CD4-positive, alpha-beta T cell treated with Interleukin-21 for 1 hour (primary cell): Measurements from ENCODE around the gene CTNNB1.

ENCODE experiments used
- DNase-seq: peaks from one replicate; pipeline ENCODE4 v3.0.0-alpha.2; 2020

CTNNB1 gene

GRCh38 chr3:41220906-41221677, 21.8 kb downstream of the CTNNB1 start:
- no peak for DNase-seq

GRCh38 chr3:41222012-41222411, 22.7 kb downstream of the CTNNB1 start:
- DNase-seq, result no peak

GRCh38 chr3:41222501-41222900, 23.2 kb downstream of the CTNNB1 start:
- no peak for DNase-seq

GRCh38 chr3:41223078-41223477, 23.8 kb downstream of the CTNNB1 start:
- DNase-seq, result no peak

GRCh38 chr3:41223691-41224090, 24.4 kb downstream of the CTNNB1 start:
- DNase-seq, result peak; percentile 10

GRCh38 chr3:41224120-41224806, 25.0 kb downstream of the CTNNB1 start:
- no peak for DNase-seq

- no peak for DNase-seq
Observed at GRCh38 chr3:41234823-41235721, 35.8 kb downstream of the CTNNB1 start.

GRCh38 chr3:41236228-41236627, 36.9 kb downstream of the CTNNB1 start:
- DNase-seq, result no peak

- no peak for DNase-seq
Observed at GRCh38 chr3:41237907-41238306, 38.6 kb downstream of the CTNNB1 start.

GRCh38 chr3:41239587-41239986, 40.3 kb downstream of the CTNNB1 start:
- no peak for DNase-seq

- DNase-seq, result no peak
Observed at GRCh38 chr3:41241161-41241560, 41.9 kb downstream of the CTNNB1 start.

- DNase-seq, result no peak
Observed at GRCh38 chr3:41241800-41242571, 42.7 kb downstream of the CTNNB1 start.

GRCh38 chr3:41243183-41243582, 43.9 kb downstream of the CTNNB1 start:
- DNase-seq, result no peak

GRCh38 chr3:41244620-41245336, 45.5 kb downstream of the CTNNB1 start:
- DNase-seq, result no peak

- no peak for DNase-seq
Observed at GRCh38 chr3:41247055-41248004, 48.0 kb downstream of the CTNNB1 start.

GRCh38 chr3:41248525-41248924, 49.2 kb downstream of the CTNNB1 start:
- no peak for DNase-seq

- DNase-seq, result no peak
Observed at GRCh38 chr3:41249318-41249717, 50.0 kb downstream of the CTNNB1 start.

GRCh38 chr3:41250825-41251224, 51.5 kb downstream of the CTNNB1 start:
- DNase-seq, result no peak

- DNase-seq, result no peak
Observed at GRCh38 chr3:41251593-41251992, 52.3 kb downstream of the CTNNB1 start.

GRCh38 chr3:41258239-41258800, 59.0 kb downstream of the CTNNB1 start:
- no peak for DNase-seq
